K562 treated with DMSO at 1 percent for 12 hours (cell line): ENCODE data around the gene PRTN3. TPM values are rescaled to one million over a fixed set of nuclear protein-coding genes. Genes with fewer than 3 reads are reported as not detected.

ENCODE experiments used
- total RNA-seq: library from RNA; unstranded; fragments of 300-600 nt; gene quantifications from 2 replicates; pipeline ENCODE4 v1.2.3, GENCODE V29; 2022; ENCODE audit not compliant: insufficient read depth

Gene PRTN3, protein sequence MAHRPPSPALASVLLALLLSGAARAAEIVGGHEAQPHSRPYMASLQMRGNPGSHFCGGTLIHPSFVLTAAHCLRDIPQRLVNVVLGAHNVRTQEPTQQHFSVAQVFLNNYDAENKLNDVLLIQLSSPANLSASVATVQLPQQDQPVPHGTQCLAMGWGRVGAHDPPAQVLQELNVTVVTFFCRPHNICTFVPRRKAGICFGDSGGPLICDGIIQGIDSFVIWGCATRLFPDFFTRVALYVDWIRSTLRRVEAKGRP
- not detected in 2 replicates for total RNA-seq

DNA sequence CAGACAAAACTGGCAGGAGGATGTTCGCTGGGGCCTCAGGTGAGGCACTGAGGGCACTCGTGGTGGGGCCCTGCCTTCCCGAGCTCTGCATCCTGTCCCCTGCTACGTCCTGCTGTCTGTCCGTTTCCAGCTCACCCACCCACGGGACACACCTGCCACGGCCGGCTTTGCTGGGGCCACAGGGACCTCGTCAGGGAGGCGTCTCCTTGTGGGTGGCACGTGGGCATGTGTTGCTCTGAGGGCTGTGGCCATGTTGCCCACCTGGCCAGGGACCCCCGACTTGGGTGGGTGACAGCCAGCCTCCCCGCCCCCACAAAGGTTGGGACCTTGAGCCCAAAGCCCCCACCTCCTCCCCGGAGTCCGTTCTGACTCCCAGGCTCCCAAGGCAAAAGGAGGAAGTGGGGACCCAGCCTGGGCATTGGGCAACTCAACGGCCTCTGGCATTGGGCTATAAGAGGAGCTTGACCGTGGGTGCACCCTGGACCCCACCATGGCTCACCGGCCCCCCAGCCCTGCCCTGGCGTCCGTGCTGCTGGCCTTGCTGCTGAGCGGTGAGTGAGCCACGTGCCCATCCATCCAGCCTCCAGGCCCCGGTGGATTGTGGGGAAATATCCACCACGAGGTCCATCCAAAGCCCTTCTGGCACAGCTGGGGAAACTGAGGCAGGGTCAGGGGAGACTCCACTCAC is at the start of gene PRTN3:
TSS of gene PRTN3 (plus strand) at position 481 of the 688 bp plus-strand sequence. CDS start at position 491, 10 bp downstream.

DNA sequence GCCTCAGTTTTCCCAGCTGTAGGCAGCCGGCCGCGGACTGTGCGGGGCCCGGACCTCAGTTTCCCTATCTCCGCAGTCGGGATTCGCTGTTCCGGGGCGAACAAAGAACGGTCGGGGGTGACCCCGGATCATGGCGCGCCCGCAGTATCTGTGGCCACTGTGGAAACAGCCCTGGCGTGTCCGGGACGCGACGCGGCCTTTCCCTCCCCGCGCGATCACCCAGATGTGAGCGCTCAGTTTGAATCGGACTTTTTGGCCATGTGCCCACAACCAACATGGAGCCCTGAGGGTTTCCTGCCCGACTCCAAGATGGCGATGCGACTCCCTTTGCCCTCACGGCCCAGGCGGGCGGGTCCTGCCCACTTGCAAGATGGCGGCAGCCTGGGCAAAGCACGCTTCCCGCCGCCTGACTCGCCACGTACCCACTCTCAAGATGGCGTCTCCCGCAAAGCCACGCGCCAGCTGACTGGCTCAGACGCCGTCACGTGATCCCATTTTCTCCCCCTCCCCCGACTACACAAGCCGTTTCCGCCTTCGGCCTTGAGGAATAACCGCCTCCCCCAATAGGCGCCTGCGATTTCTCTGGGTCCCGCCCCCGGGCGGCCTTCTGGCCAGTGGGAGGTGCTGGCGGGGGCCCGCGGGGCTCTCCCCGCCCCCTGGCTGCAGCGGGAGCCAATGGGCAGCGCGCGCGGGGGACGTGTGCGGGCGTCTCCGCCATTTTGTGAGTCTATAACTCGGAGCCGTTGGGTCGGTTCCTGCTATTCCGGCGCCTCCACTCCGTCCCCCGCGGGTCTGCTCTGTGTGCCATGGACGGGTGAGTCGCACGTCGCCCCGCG is 43.9 kb upstream of the PRTN3 start, which contains the start of gene PTBP1:
TSS of gene PTBP1 (plus strand) at position 761 of the 836 bp plus-strand sequence. CDS start at position 807, 46 bp downstream.

DNA sequence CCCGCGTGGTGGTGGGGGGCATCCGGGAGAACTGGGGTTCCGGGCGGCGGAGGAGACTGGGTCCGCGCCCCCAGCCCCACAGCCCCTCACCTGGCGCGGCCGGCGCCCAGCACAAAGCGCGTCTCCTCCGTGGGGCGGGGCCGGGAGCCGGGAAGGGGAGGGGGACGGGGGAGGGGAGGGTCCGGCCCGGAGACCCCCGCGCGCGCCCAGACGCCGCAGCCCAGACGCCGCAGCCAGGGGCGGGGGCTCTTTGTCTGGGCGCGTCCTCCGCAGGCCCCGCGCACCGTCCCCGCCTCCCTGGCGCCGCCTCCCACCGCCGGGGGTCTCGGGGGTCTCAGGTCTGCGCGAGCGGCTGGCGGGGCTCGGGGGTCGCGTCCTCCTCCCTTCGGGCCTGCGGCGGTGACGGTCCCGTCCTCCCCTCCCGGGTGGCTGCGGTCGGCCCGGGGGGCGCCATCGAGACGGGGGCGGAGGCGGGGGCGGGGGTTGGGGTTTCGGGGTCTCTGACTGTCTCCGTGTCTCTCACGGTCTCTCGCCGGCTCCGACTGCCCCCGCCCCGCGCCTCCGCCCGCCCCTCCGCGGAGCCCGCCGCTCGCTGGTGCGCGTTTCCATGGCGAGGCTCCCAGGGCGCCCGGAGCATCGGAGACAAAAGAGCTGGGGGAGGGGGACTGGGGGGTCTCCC is 18.8 kb upstream of the PRTN3 start, which contains the start of gene PLPPR3:
TSS of gene PLPPR3 (minus strand) at position 131 of the 679 bp plus-strand sequence. CDS start 396 bp downstream, outside the sequence.

DNA sequence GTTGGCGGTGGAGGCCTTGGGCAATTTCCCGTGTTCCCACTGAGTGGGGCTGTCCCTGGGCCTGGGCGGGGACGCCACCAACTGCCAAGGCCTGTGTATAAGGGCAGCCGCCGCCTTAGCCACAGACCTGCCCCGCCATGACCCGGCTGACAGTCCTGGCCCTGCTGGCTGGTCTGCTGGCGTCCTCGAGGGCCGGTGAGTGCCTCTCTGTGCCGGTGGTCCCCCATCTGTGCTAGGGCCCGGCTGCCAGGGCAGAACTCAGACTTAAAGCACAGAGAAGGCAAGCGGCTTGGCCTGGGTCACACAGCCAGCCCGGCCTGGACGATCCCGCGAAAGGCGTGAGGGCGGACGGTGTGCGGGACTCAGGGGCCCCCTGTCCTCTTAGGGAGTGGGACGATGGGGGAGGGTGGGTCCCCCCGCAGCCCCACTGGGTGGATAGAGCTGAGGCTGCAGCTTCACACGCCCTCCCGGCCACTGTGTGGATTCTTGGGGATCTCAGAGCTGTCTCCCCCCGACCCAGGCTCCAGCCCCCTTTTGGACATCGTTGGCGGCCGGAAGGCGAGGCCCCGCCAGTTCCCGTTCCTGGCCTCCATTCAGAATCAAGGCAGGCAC is 13.0 kb upstream of the PRTN3 start, which contains the start of gene AZU1:
TSS of gene AZU1 (plus strand) at position 128 of the 612 bp plus-strand sequence. CDS start at position 138, 10 bp downstream.

DNA sequence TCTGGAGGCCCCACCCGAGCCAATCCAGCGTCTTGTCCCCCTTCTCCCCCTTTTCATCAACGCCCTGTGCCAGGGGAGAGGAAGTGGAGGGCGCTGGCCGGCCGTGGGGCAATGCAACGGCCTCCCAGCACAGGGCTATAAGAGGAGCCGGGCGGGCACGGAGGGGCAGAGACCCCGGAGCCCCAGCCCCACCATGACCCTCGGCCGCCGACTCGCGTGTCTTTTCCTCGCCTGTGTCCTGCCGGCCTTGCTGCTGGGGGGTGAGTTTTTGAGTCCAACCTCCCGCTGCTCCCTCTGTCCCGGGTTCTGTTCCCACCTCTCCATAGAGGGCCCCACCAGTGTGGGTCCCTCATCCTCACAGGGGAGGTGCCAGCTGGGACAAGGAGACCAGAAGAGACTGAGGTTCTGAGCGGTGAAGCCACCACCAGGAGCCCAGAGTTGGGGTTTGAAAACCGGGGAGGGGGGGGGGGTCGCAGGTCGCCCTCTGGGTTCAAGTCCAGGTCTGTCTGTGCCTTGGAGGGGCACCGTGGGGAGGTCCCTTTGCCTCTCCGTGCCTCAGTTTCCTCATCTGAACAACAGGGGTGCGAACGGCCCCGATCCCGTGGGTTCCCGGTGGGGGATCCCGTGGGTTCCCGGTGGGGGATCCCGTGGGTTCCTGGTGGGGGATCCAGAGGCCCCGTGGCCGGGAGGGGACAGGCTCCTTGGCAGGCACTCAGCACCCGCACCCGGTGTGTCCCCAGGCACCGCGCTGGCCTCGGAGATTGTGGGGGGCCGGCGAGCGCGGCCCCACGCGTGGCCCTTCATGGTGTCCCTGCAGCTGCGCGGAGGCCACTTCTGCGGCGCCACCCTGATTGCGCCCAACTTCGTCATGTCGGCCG is 11.6 kb downstream of the PRTN3 start, which contains the start of gene ELANE:
TSS of gene ELANE (plus strand) at position 168 of the 878 bp plus-strand sequence. CDS start at position 194, 26 bp downstream.

DNA sequence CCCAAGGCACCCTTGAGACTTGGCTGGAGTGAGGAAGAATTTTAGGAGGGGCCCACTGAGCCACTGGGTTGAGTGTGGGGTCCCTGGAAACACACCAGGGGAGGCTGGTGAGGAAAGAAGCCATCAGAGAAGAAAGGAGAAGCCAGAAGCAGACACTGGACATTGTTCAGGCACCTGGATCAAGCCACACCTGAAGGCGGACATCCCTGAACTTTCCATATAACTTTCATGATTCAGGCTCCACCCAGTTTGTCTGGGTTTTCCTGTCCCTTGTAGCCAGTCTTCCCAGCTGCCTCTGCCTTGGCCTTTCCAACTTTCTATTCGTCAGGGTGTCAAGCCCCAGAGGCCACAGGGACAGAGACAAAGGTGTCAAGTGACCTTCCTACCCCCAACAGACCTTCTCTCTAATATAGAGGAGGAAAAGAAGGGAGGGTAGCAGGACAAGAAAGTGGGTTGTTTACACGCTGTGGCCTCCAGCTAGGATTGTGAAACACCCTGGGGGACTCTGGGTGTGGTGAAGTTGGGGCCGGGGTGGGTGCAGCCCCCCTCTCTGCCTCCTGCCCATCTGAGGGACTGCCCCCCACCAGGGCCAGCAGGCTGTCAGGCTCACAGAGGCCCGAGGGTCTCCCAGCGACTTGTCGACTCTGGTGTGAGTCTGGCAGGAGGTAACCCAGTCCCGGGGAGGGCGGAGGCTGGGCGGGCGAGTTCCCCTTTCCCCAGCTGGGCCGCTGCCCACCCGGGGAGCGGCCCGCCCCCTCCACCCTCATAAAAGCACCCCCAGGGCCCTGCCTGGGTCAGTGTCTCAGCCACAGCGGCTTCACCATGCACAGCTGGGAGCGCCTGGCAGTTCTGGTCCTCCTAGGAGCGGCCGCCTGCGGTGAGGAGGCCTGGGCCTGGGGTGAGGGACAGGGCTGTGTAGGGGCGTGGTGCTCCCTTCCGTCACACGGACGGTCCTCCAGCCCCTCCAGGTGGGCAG is 18.4 kb downstream of the PRTN3 start, which contains the start of gene CFD:
TSS of gene CFD (plus strand) at position 797 of the 976 bp plus-strand sequence. CDS start at position 823, 26 bp downstream.

DNA sequence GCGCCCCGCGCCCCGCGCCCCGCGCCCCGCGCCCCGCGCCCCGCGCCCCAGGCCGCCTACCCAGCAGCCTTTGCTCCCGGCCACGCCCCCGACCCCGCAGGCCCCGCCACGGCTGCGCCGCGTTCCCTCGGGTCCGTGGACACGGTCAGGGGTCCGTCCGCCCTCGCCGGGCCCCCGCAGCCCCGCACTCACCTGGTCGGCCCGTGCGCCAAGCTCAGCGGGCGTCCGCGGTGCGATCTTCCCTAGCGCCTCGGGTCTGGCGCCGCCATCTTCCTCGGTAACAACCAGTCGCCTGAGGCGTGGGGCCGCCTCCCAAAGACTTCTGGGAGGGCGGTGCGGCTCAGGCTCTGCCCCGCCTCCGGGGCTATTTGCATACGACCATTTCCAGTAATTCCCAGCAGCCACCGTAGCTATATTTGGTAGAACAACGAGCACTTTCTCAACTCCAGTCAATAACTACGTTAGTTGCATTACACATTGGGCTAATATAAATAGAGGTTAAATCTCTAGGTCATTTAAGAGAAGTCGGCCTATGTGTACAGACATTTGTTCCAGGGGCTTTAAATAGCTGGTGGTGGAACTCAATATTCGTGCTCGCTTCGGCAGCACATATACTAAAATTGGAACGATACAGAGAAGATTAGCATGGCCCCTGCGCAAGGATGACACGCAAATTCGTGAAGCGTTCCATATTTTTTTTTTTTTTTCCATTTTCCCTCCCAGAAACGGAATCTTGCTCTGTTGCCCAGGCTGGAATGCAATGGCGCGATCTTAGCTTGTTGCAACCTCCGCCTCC is 52.3 kb downstream of the PRTN3 start, which contains the start of the genes MED16 and RNU6-9:
TSS of gene MED16 (minus strand) at position 294 of the 796 bp plus-strand sequence. CDS start 2,056 bp downstream, outside the sequence.
TSS of gene RNU6-9 (plus strand) at position 591 of the 796 bp plus-strand sequence.

Other genes with a start within 250 kb of the PRTN3 start
- 86.8 and 92.3 TPM in 2 replicates for gene POLRMT, start 207.5 kb upstream of the PRTN3 start, total RNA-seq
- gene FGF22, start 201.1 kb upstream of the PRTN3 start, total RNA-seq = 0.58 and 0.74 TPM in 2 replicates
- 77.4 and 85.9 TPM in 2 replicates for gene RNF126, start 177.8 kb upstream of the PRTN3 start, total RNA-seq
- gene FSTL3, start 164.6 kb upstream of the PRTN3 start, total RNA-seq = 5.5 and 11.6 TPM in 2 replicates
- 26.1 and 36.0 TPM in 2 replicates for gene PRSS57, start 145.5 kb upstream of the PRTN3 start, total RNA-seq
- gene PALM, start 132.1 kb upstream of the PRTN3 start, total RNA-seq = 11.5 and 13.7 TPM in 2 replicates
- 0.38 TPM in 1 of 2 replicates, not detected in the other for gene MISP, start 89.9 kb upstream of the PRTN3 start, total RNA-seq
- gene PTBP1, start 43.5 kb upstream of the PRTN3 start, total RNA-seq = 169 and 333 TPM in 2 replicates
- 24.0 and 30.0 TPM in 2 replicates for gene PLPPR3, start 19.0 kb upstream of the PRTN3 start, total RNA-seq
- 0.39 and 2.1 TPM in 2 replicates for gene AZU1, start 13.2 kb upstream of the PRTN3 start, total RNA-seq
- not detected in 2 replicates for gene ELANE, start 11.3 kb downstream of the PRTN3 start, total RNA-seq
- gene CFD, start 18.7 kb downstream of the PRTN3 start, total RNA-seq = 28.7 and 52.0 TPM in 2 replicates
- 32.2 and 39.5 TPM in 2 replicates for gene MED16, start 52.2 kb downstream of the PRTN3 start, total RNA-seq
- gene RNU6-9, start 52.5 kb downstream of the PRTN3 start, total RNA-seq = not detected in 2 replicates
- gene R3HDM4, start 72.2 kb downstream of the PRTN3 start, total RNA-seq = 136 and 158 TPM in 2 replicates
- 2.2 and 4.1 TPM in 2 replicates for gene KISS1R, start 76.3 kb downstream of the PRTN3 start, total RNA-seq
- gene ARID3A, start 85.0 kb downstream of the PRTN3 start, total RNA-seq = 36.2 and 75.8 TPM in 2 replicates
- gene WDR18, start 143.3 kb downstream of the PRTN3 start, total RNA-seq = 49.7 and 59.6 TPM in 2 replicates
- gene GRIN3B, start 159.4 kb downstream of the PRTN3 start, total RNA-seq = 0.59 TPM in 1 of 2 replicates, not detected in the other
- 149 and 231 TPM in 2 replicates for gene TMEM259, start 180.1 kb downstream of the PRTN3 start, total RNA-seq
- gene RNU6-2, start 180.5 kb downstream of the PRTN3 start, total RNA-seq = not detected in 2 replicates
- gene CNN2, start 185.6 kb downstream of the PRTN3 start, total RNA-seq = 72.3 and 126 TPM in 2 replicates
- gene ABCA7, start 199.1 kb downstream of the PRTN3 start, total RNA-seq = 33.8 and 70.2 TPM in 2 replicates
- 12.9 and 15.4 TPM in 2 replicates for gene ARHGAP45, start 226.2 kb downstream of the PRTN3 start, total RNA-seq